Large intestine (tissue), 12 donors: ENCODE data around the gene COL20A1. TPM values are rescaled to one million over a fixed set of nuclear protein-coding genes. Genes with fewer than 3 reads are reported as not detected.
"Not testable (repeated sequence)": the region's sequence is repeated elsewhere in the genome, so short reads cannot be mapped to it uniquely, and the experiment has no call there.

Experiments
- DNase-seq, 2 donors: peaks; one replicate each; pipeline versions ENCODE4 v3.0.0 to v3.0.0-alpha.2; 2013
- H3K27ac ChIP-seq: one replicate; pipeline ENCODE4 v1.5.1; 2013; ENCODE audit warnings: low read length
- H3K27me3 ChIP-seq: 2 replicates; pipeline ENCODE4 v1.6.1; 2013; ENCODE audit warnings: low read length; ENCODE audit not compliant: control insufficient read depth, insufficient read depth
- H3K36me3 ChIP-seq: 2 replicates; pipeline ENCODE4 v1.6.1; 2013; ENCODE audit warnings: low read length; ENCODE audit not compliant: control insufficient read depth, insufficient read depth
- H3K4me1 ChIP-seq: one replicate; pipeline ENCODE4 v1.6.1; 2013; ENCODE audit warnings: low read length; ENCODE audit not compliant: control insufficient read depth, insufficient read depth
- H3K4me3 ChIP-seq: one replicate; pipeline ENCODE4 v1.5.1; 2013; ENCODE audit warnings: low read length
- H3K9me3 ChIP-seq: one replicate; pipeline ENCODE4 v1.6.1; 2013; ENCODE audit warnings: mild to moderate bottlenecking, low read depth, low read length, moderate library complexity; ENCODE audit not compliant: control insufficient read depth
- WGBS: methylation state at CpG from one replicate; pipeline ENCODE4 v1.1.5; 2013; ENCODE audit warnings: low lambda C conversion rate; ENCODE audit not compliant: insufficient coverage; 5-methylcytosine and 5-hydroxymethylcytosine counted together
- long read RNA-seq, 11 donors: transcript quantifications; one replicate each; lab custom pipeline, GENCODE V29; 2026
- polyA plus RNA-seq: library from polyadenylated mRNA; unstranded; fragments of 120-200 nt; gene quantifications from one replicate; pipeline ENCODE4 v1.2.1, GENCODE V29; 2013

The COL20A1 gene
- 7.2 TPM for polyA plus RNA-seq
- long read RNA-seq, donor 1: 0 reads
- long read RNA-seq, donor 2, partial matches to known transcripts: 0 of 1 reads
- long read RNA-seq, donor 2, other reads (novel, unspliced or antisense): 0 of 1 reads
- long read RNA-seq, donor 3, partial matches to known transcripts: 0 of 1 reads
- long read RNA-seq, donor 3, other reads (novel, unspliced or antisense): 0 of 1 reads
- long read RNA-seq, donor 4: 0 reads
- long read RNA-seq, donor 5: 0 reads
- long read RNA-seq, donor 6: 0 reads
- long read RNA-seq, donor 7, partial matches to known transcripts: 0 of 1 reads
- long read RNA-seq, donor 7, other reads (novel, unspliced or antisense): 0 of 1 reads
- long read RNA-seq, donor 8: 0 reads
- long read RNA-seq, donor 9: 0 reads
- long read RNA-seq, donor 10: 0 reads
- long read RNA-seq, donor 11: 0 reads

GRCh38 chr20:63292904-63293303 is at the start of gene COL20A1:
Gene COL20A1 (plus strand): TSS chr20:63293186. CDS start chr20:63295108, 1,922 bp downstream.
- peaks cover 40% of the 10 kb centered on the region for H3K27me3 ChIP-seq
- no peak within 1 kb of the TSS for H3K27ac ChIP-seq
- peaks cover 2% of the 10 kb centered on the region for H3K9me3 ChIP-seq
- no peaks in the 10 kb centered on the region for H3K4me1 ChIP-seq
- no peak within 1 kb of the TSS for H3K4me3 ChIP-seq
- WGBS: no CpG with 5 or more reads among the region's 7 CpGs
- peaks cover 12% of the 10 kb centered on the region for H3K36me3 ChIP-seq
- no peak for DNase-seq

GRCh38 chr20:63243604-63244247 is 49.3 kb upstream of the COL20A1 start:
- H3K27me3 ChIP-seq: peaks cover 26% of the 10 kb centered on the region
- no peak overlapping the region for H3K4me3 ChIP-seq
- H3K4me1 ChIP-seq: no peaks in the 10 kb centered on the region
- WGBS: no CpG with 5 or more reads among the region's 25 CpGs
- no peaks in the 10 kb centered on the region for H3K9me3 ChIP-seq
- no peak for DNase-seq
- no peaks in the 10 kb centered on the region for H3K36me3 ChIP-seq
- H3K27ac ChIP-seq: no peak overlapping the region

GRCh38 chr20:63244468-63244867 is 48.5 kb upstream of the COL20A1 start:
- no CpG with 5 or more reads among the region's 10 CpGs for WGBS
- H3K27ac ChIP-seq: no peak overlapping the region
- no peak for DNase-seq
- H3K4me3 ChIP-seq: no peak overlapping the region
- H3K36me3 ChIP-seq: no peaks in the 10 kb centered on the region
- no peaks in the 10 kb centered on the region for H3K9me3 ChIP-seq
- H3K4me1 ChIP-seq: no peaks in the 10 kb centered on the region
- H3K27me3 ChIP-seq: peaks cover 27% of the 10 kb centered on the region

GRCh38 chr20:63246490-63247288 is 46.3 kb upstream of the COL20A1 start:
- peaks cover 3% of the 10 kb centered on the region for H3K9me3 ChIP-seq
- peaks cover 28% of the 10 kb centered on the region for H3K27me3 ChIP-seq
- H3K4me1 ChIP-seq: no peaks in the 10 kb centered on the region
- DNase-seq: no peak
- no peaks in the 10 kb centered on the region for H3K36me3 ChIP-seq
- no peak overlapping the region for H3K4me3 ChIP-seq
- no CpG with 5 or more reads among the region's 50 CpGs for WGBS
- H3K27ac ChIP-seq: no peak overlapping the region

GRCh38 chr20:63247671-63248228 is 45.2 kb upstream of the COL20A1 start:
- Histone ChIP-seq H3K4me1 (no peaks in the 10 kb centered on the region), H3K36me3 (no peaks in the 10 kb centered on the region), H3K9me3 (peaks cover 3% of the 10 kb centered on the region), H3K27me3 (peaks cover 39% of the 10 kb centered on the region), H3K27ac (no peak overlapping the region), H3K4me3 (no peak overlapping the region)
- WGBS: no CpG with 5 or more reads among the region's 24 CpGs
- DNase-seq: no peak

- WGBS: no CpG with 5 or more reads among the region's 25 CpGs
- H3K27me3 ChIP-seq: peaks cover 47% of the 10 kb centered on the region
- no peak overlapping the region for H3K4me3 ChIP-seq
Measured at GRCh38 chr20:63248835-63249591, 44.0 kb upstream of the COL20A1 start.

GRCh38 chr20:63249891-63250290 is 43.1 kb upstream of the COL20A1 start:
- H3K27me3 ChIP-seq: peaks cover 52% of the 10 kb centered on the region
- 100% methylated on average over 2 of the region's 15 CpGs for WGBS
- no peak overlapping the region for H3K27ac ChIP-seq
- H3K36me3 ChIP-seq: no peaks in the 10 kb centered on the region
- H3K4me1 ChIP-seq: peaks cover 2% of the 10 kb centered on the region
- no peak overlapping the region for H3K4me3 ChIP-seq
- H3K9me3 ChIP-seq: peaks cover 3% of the 10 kb centered on the region
- no peak for DNase-seq

More at GRCh38 chr20:63248835-63249591, 44.0 kb upstream of the COL20A1 start:
- H3K4me1 ChIP-seq: no peaks in the 10 kb centered on the region
- no peak for DNase-seq
- H3K27ac ChIP-seq: no peak overlapping the region
- no peaks in the 10 kb centered on the region for H3K36me3 ChIP-seq
- peaks cover 3% of the 10 kb centered on the region for H3K9me3 ChIP-seq

GRCh38 chr20:63251350-63251749 is 41.6 kb upstream of the COL20A1 start:
- H3K4me3 ChIP-seq, DNase-seq, H3K4me1 ChIP-seq, H3K9me3 ChIP-seq, H3K27ac ChIP-seq, H3K36me3 ChIP-seq: not testable (repeated sequence)
- H3K27me3 ChIP-seq: peaks cover 63% of the 10 kb centered on the region
- no CpG with 5 or more reads among the region's 14 CpGs for WGBS

GRCh38 chr20:63252284-63252711 is 40.7 kb upstream of the COL20A1 start:
- DNase-seq: no peak
- Histone ChIP-seq H3K4me1 (peaks cover 6% of the 10 kb centered on the region), H3K9me3 (peaks cover 3% of the 10 kb centered on the region), H3K4me3 (no peak overlapping the region), H3K36me3 (no peaks in the 10 kb centered on the region), H3K27me3 (peaks cover 60% of the 10 kb centered on the region), H3K27ac (no peak overlapping the region)
- no CpG with 5 or more reads among the region's 8 CpGs for WGBS
